SK-N-SH (cell line): ENCODE data around the gene ACLY. TPM values are rescaled to one million over a fixed set of nuclear protein-coding genes. Genes with fewer than 3 reads are reported as not detected.

Source experiments
- CTCF ChIA-PET: fragments of 300-600, 350-600 bp; formaldehyde crosslinking; extraction: SDS; loops from one replicate; lab custom pipeline; 2021; lab: Yijun Ruan, JAX
- POLR2A ChIA-PET: fragments of 350-600 bp; sonication (Branson Sonifier 250); formaldehyde crosslinking; extraction: SDS; loops from one replicate; lab custom pipeline; 2020; ENCODE audit warnings: antibody characterized with exemption, inconsistent platforms; lab: Yijun Ruan, JAX
- DNase-seq: peaks from one replicate; pipeline ENCODE4 v3.0.0; 2012
- H2AFZ ChIP-seq: fragments of 200-600 bp; sonication (generic); 2 replicates; pipeline ENCODE4 v1.8.1; 2016; ENCODE audit warnings: antibody characterized with exemption, mild to moderate bottlenecking, low read depth
- H3F3A ChIP-seq: fragments of 200-600 bp; sonication (generic); replicated peaks from 2 replicates; pipeline ENCODE3; 2016; ENCODE audit warnings: antibody characterized with exemption, mild to moderate bottlenecking; ENCODE audit not compliant: insufficient read depth
- H3K27ac ChIP-seq, 2 experiments: fragments of 200-500 bp in 1 of 2; fragments of 200-600 bp in 1 of 2; sonication (Bioruptor generic) in 1 of 2; sonication (generic), shearing (Covaris generic) in 1 of 2; 2 replicates each; pipeline versions ENCODE4 v1.5.1 to v1.6.1; 2014 to 2016; ENCODE audit warnings: low read depth in 2 of 2, inconsistent platforms in 1 of 2, low read length in 1 of 2, mild to moderate bottlenecking in 1 of 2, mixed read lengths in 1 of 2
- H3K27me3 ChIP-seq: fragments of 200-600 bp; sonication (generic), shearing (Covaris generic); 2 replicates; pipeline ENCODE4 v1.6.1; 2016; ENCODE audit warnings: mixed run types; ENCODE audit not compliant: insufficient read depth
- H3K36me3 ChIP-seq, 2 experiments: fragments of 200-500 bp in 1 of 2; fragments of 200-600 bp in 1 of 2; sonication (Bioruptor generic) in 1 of 2; sonication (generic) in 1 of 2; replicated peaks in 1 of 2; 2 replicates each; pipeline versions ENCODE3 to v1.5.1; 2014 to 2016; ENCODE audit warnings: low read length in 1 of 2, mild to moderate bottlenecking in 1 of 2; ENCODE audit not compliant: insufficient read depth in 2 of 2, control insufficient read depth in 1 of 2
- H3K4me1 ChIP-seq, 2 experiments: fragments of 200-500 bp in 1 of 2; fragments of 200-600 bp in 1 of 2; sonication (Bioruptor generic) in 1 of 2; sonication (generic), shearing (Covaris generic) in 1 of 2; 2 replicates each; pipeline versions ENCODE4 v1.5.1 to v1.6.1; 2014 to 2016; ENCODE audit warnings: low read depth in 1 of 2, low read length in 1 of 2, mixed run types in 1 of 2; ENCODE audit not compliant: insufficient read depth in 2 of 2, control insufficient read depth in 1 of 2
- H3K4me2 ChIP-seq: fragments of 200-600 bp; sonication (generic), shearing (Covaris generic); 2 replicates; pipeline ENCODE4 v1.6.1; 2017; ENCODE audit warnings: mixed run types
- H3K4me3 ChIP-seq, 2 experiments: fragments of 200-500 bp in 1 of 2; fragments of 200-600 bp in 1 of 2; sonication (Bioruptor generic) in 1 of 2; sonication (generic), shearing (Covaris generic) in 1 of 2; 2 replicates each; pipeline versions ENCODE4 v1.5.1 to v1.8.1; 2014 to 2016; ENCODE audit warnings: low read depth in 2 of 2, inconsistent platforms in 1 of 2, low read length in 1 of 2, mild to moderate bottlenecking in 1 of 2, mixed read lengths in 1 of 2, moderate library complexity in 1 of 2
- H3K79me2 ChIP-seq: fragments of 200-600 bp; sonication (generic); 2 replicates; pipeline ENCODE4 v1.8.1; 2017; ENCODE audit warnings: mild to moderate bottlenecking; ENCODE audit not compliant: insufficient read depth
- H3K9ac ChIP-seq: fragments of 200-600 bp; sonication (generic); 2 replicates; pipeline ENCODE4 v1.6.1; 2017; ENCODE audit warnings: mixed run types
- H3K9me2 ChIP-seq: fragments of 200-600 bp; sonication (generic); 2 replicates; pipeline ENCODE4 v1.6.1; 2017; ENCODE audit warnings: mixed run types
- H3K9me3 ChIP-seq: fragments of 200-600 bp; sonication (generic); 2 replicates; pipeline ENCODE4 v1.6.1; 2017; ENCODE audit warnings: mixed run types, mild to moderate bottlenecking, moderate library complexity
- H4K20me1 ChIP-seq: fragments of 200-600 bp; sonication (generic); 2 replicates; pipeline ENCODE4 v1.6.1; 2017; ENCODE audit warnings: mild to moderate bottlenecking, mixed run types; ENCODE audit not compliant: insufficient read depth
- CHD2 ChIP-seq: fragments of 150-350 bp; IDR thresholded peaks from 2 replicates; pipeline ENCODE4 v1.6.1; 2018; ENCODE audit warnings: low read length; ENCODE audit not compliant: partially characterized antibody
- ELF1 ChIP-seq: IDR thresholded peaks from 2 replicates; pipeline ENCODE4 v1.4.0; 2012
- FOSL2 ChIP-seq: IDR thresholded peaks from 2 replicates; pipeline ENCODE4 v1.4.0; 2012; ENCODE audit warnings: low read depth, mild to moderate bottlenecking, moderate library complexity, borderline replicate concordance
- FOXM1 ChIP-seq: IDR thresholded peaks from 2 replicates; pipeline ENCODE4 v1.4.0; 2012; ENCODE audit warnings: low read depth, mild to moderate bottlenecking
- GABPA ChIP-seq: IDR thresholded peaks from 2 replicates; pipeline ENCODE4 v1.4.0; 2012; ENCODE audit warnings: low read depth, mild to moderate bottlenecking
- MAX ChIP-seq: IDR thresholded peaks from 2 replicates; pipeline ENCODE4 v1.4.0; 2012; ENCODE audit warnings: low read depth
- MEF2A ChIP-seq: IDR thresholded peaks from 2 replicates; pipeline ENCODE4 v1.4.0; 2012; ENCODE audit warnings: low read depth, borderline replicate concordance
- NFIC ChIP-seq: IDR thresholded peaks from 2 replicates; pipeline ENCODE4 v1.4.0; 2012; ENCODE audit warnings: borderline replicate concordance
- PBX3 ChIP-seq: IDR thresholded peaks from 2 replicates; pipeline ENCODE4; 2012
- POLR2AphosphoS5 ChIP-seq: IDR thresholded peaks from 2 replicates; pipeline ENCODE4 v1.6.1; 2012; ENCODE audit warnings: low read depth, low read length
- RAD21 ChIP-seq: IDR thresholded peaks from 2 replicates; pipeline ENCODE4 v1.6.1; 2012; ENCODE audit warnings: mild to moderate bottlenecking, low read length
- RCOR1 ChIP-seq: fragments of 150-350 bp; IDR thresholded peaks from 2 replicates; pipeline ENCODE4 v1.6.1; 2017; ENCODE audit warnings: antibody characterized with exemption, low read length
- RXRA ChIP-seq: IDR thresholded peaks from 2 replicates; pipeline ENCODE4 v1.4.0; 2012; ENCODE audit warnings: low read depth, mild to moderate bottlenecking, borderline replicate concordance
- SMC3 ChIP-seq: IDR thresholded peaks from 2 replicates; pipeline ENCODE4 v1.6.1; 2012; ENCODE audit warnings: low read depth, low read length, improper control_type of control experiment
- USF2 ChIP-seq: fragments of 150-350 bp; IDR thresholded peaks from 2 replicates; pipeline ENCODE4 v1.6.1; 2017; ENCODE audit warnings: antibody characterized with exemption, low read length, low read depth, borderline replicate concordance
- YY1 ChIP-seq: IDR thresholded peaks from 2 replicates; pipeline ENCODE4 v1.4.0; 2012; ENCODE audit warnings: low read depth, mild to moderate bottlenecking
- WGBS: methylation state at CpG from one replicate; pipeline ENCODE4 v1.1.6; 2017; ENCODE audit warnings: low lambda C conversion rate; 5-methylcytosine and 5-hydroxymethylcytosine counted together
- polyA plus RNA-seq, 3 experiments: library from polyadenylated mRNA; depleted of rRNA; stranded (reverse); fragments of >200 nt; gene quantifications; 2 replicates each; pipeline ENCODE4 v1.2.3, GENCODE V29; 2012

ACLY gene
- polyA plus RNA-seq, 1 of the 3 experiments (the other 2 are of a cell fraction): 163 TPM

- H3K9me2 ChIP-seq: no peaks in the 10 kb centered on the region
- DNase-seq: no peak
- H3K9me3 ChIP-seq: no peaks in the 10 kb centered on the region
- no peak overlapping the region for H2AFZ ChIP-seq
- peak overlapping the region; percentile 85 to 97; a peak in 3 of 4 replicates for H3K27ac ChIP-seq
- ChIA-PET CTCF (interaction anchor here (1.1 to 3.4 kb wide), 7 partner anchors 9 to 172 kb away, joined by 3 to 21 read pairs (median 4); partner anchors contain the start of genes ACLY, JUP and P3H4), POLR2A (interaction anchor here (0.7 to 3.3 kb wide), 4 partner anchors 9 to 44 kb away, joined by 3 to 17 read pairs (median 4); partner anchors contain the start of genes ACLY and KLHL11)
- no peak overlapping the region for H3K4me3 ChIP-seq
- H3K9ac ChIP-seq: no peak overlapping the region
- H3K27me3 ChIP-seq: no peaks in the 10 kb centered on the region
- H3F3A ChIP-seq: peaks cover 51% of the 10 kb centered on the region
- H3K79me2 ChIP-seq: peaks cover 61% of the 10 kb centered on the region
- TF ChIP-seq NFIC (no peak), GABPA (no peak), SMC3 (no peak), FOXM1 (no peak), RCOR1 (no peak), USF2 (no peak), PBX3 (no peak), POLR2AphosphoS5 (no peak), RXRA (no peak), FOSL2 (no peak), CHD2 (no peak), YY1 (no peak), MEF2A (no peak), MAX (no peak), ELF1 (no peak), RAD21 (no peak)
- peaks cover 33% of the 10 kb centered on the region for H4K20me1 ChIP-seq
- H3K4me2 ChIP-seq: no peak overlapping the region
- peaks cover 38 to 60% of the 10 kb centered on the region in 2 experiments for H3K4me1 ChIP-seq
- WGBS: 93% methylated on average over 13 of the region's 13 CpGs
- H3K36me3 ChIP-seq: peaks cover 64 to 66% of the 10 kb centered on the region in 2 experiments
These were observed 9.7 kb downstream of the ACLY start for GRCh38 chr17:41909088-41909487.
